Measurements from ENCODE around the gene RND3.

The RND3 gene

DNA sequence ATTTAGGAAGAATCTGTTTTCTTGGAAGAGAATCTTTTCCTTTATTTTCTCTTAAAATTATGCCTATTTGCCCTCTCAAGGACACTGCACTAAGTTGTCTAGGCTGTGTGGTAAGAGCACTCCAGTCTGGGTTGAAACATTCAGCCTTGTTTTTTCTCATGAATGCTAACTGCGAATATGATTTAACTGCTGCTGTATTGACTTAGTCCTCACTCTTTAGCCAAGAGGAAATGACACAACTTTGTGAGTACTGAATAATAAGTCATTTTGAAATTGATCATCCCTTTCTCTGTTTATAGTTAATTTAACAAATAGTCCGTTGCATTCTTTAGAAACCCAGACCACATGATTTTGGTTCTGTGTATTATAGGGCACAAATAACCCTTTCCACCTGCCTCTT is 4.5 kb upstream of the RND3 start:
- TF ChIP-seq, protein P1, sequence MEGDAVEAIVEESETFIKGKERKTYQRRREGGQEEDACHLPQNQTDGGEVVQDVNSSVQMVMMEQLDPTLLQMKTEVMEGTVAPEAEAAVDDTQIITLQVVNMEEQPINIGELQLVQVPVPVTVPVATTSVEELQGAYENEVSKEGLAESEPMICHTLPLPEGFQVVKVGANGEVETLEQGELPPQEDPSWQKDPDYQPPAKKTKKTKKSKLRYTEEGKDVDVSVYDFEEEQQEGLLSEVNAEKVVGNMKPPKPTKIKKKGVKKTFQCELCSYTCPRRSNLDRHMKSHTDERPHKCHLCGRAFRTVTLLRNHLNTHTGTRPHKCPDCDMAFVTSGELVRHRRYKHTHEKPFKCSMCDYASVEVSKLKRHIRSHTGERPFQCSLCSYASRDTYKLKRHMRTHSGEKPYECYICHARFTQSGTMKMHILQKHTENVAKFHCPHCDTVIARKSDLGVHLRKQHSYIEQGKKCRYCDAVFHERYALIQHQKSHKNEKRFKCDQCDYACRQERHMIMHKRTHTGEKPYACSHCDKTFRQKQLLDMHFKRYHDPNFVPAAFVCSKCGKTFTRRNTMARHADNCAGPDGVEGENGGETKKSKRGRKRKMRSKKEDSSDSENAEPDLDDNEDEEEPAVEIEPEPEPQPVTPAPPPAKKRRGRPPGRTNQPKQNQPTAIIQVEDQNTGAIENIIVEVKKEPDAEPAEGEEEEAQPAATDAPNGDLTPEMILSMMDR (conservative IDR thresholded peaks at IDR 0.05; ENCODE audit: low read depth, low read length), result no peak
- Histone ChIP-seq H4K20me1 (ENCODE audit: insufficient read depth) (no peaks in the 10 kb centered on the region), H2AFZ (ENCODE audit: low read depth) (no peak overlapping the region), H3K4me1 (ENCODE audit: low read depth, poor library complexity, severe bottlenecking) (peaks cover 5% of the 10 kb centered on the region), H3K79me2 (ENCODE audit: insufficient read depth, low read depth) (no peaks in the 10 kb centered on the region), H3K4me3 (IDR thresholded peaks at IDR 0.05; ENCODE audit: insufficient read depth, low read depth, low read length) (no peak overlapping the region), H3K27me3 (ENCODE audit: insufficient read depth, low read depth) (no peaks in the 10 kb centered on the region), H3K9ac (no peak overlapping the region), H3K4me2 (no peak overlapping the region), H3K36me3 (ENCODE audit: insufficient read depth) (no peaks in the 10 kb centered on the region), H3K27ac (no peak overlapping the region)

DNA sequence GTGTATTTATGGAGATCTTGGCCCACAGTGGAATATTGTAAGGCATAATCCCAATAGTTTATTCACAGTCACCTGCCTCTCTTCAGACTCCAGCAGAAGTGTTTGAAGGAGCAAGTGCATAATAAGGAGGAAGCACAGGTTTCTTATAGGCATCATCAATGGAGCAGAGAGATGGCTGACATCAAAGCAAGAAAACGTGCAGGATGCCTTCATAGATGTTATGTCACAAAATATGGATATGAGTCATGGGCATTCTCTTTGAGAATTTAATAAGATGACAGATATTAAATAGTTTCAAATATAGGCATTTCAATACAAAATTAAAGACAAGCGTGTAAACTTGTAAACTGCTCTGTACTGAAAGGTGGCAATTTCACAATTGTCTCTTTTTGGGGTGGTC is 4.0 kb upstream of the RND3 start:
- Histone ChIP-seq H4K20me1 (ENCODE audit: insufficient read depth) (no peaks in the 10 kb centered on the region), H3K36me3 (ENCODE audit: insufficient read depth) (no peaks in the 10 kb centered on the region), H3K4me3 (IDR thresholded peaks at IDR 0.05; ENCODE audit: insufficient read depth, low read depth, low read length) (no peak overlapping the region), H3K27ac (no peak overlapping the region), H3K9ac (no peak overlapping the region), H3K27me3 (ENCODE audit: insufficient read depth, low read depth) (no peaks in the 10 kb centered on the region), H3K79me2 (ENCODE audit: insufficient read depth, low read depth) (no peaks in the 10 kb centered on the region), H3K4me1 (ENCODE audit: low read depth, poor library complexity, severe bottlenecking) (peaks cover 5% of the 10 kb centered on the region), H3K4me2 (no peak overlapping the region), H2AFZ (ENCODE audit: low read depth) (no peak overlapping the region)
- TF ChIP-seq, protein P1 (conservative IDR thresholded peaks at IDR 0.05; ENCODE audit: low read depth, low read length), result no peak

DNA sequence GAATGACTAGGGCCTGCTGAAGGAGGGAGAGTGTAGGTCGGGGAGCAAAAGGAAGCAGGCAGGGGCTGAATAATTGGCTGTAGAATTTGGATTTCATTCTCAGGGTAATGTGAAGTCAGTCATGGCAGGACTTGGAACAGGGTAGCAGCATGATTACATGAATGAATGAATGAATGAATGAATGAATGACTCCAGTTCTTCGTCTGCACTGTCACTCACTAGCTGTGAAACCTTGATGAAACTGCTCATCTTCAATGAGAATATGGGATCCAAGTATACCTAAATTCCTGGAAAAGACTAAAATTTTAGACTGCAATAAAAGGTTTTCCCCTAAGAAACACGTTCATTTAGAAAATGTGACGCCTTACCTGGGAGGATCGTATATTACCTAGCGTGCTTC is 3.0 kb upstream of the RND3 start:
- no peak overlapping the region for H3K4me3 ChIP-seq (IDR thresholded peaks at IDR 0.05; ENCODE audit: insufficient read depth, low read depth, low read length)
- peaks cover 5% of the 10 kb centered on the region for H3K4me1 ChIP-seq (ENCODE audit: low read depth, poor library complexity, severe bottlenecking)
- no peaks in the 10 kb centered on the region for H3K79me2 ChIP-seq (ENCODE audit: insufficient read depth, low read depth)
- no peak overlapping the region for H3K4me2 ChIP-seq
- TF ChIP-seq, protein P1 (conservative IDR thresholded peaks at IDR 0.05; ENCODE audit: low read depth, low read length), result no peak
- H3K27ac ChIP-seq, result no peak overlapping the region
- no peak overlapping the region for H3K9ac ChIP-seq
- no peaks in the 10 kb centered on the region for H4K20me1 ChIP-seq (ENCODE audit: insufficient read depth)
- H3K27me3 ChIP-seq (ENCODE audit: insufficient read depth, low read depth), result no peaks in the 10 kb centered on the region
- no peaks in the 10 kb centered on the region for H3K36me3 ChIP-seq (ENCODE audit: insufficient read depth)
- no peak overlapping the region for H2AFZ ChIP-seq (ENCODE audit: low read depth)

DNA sequence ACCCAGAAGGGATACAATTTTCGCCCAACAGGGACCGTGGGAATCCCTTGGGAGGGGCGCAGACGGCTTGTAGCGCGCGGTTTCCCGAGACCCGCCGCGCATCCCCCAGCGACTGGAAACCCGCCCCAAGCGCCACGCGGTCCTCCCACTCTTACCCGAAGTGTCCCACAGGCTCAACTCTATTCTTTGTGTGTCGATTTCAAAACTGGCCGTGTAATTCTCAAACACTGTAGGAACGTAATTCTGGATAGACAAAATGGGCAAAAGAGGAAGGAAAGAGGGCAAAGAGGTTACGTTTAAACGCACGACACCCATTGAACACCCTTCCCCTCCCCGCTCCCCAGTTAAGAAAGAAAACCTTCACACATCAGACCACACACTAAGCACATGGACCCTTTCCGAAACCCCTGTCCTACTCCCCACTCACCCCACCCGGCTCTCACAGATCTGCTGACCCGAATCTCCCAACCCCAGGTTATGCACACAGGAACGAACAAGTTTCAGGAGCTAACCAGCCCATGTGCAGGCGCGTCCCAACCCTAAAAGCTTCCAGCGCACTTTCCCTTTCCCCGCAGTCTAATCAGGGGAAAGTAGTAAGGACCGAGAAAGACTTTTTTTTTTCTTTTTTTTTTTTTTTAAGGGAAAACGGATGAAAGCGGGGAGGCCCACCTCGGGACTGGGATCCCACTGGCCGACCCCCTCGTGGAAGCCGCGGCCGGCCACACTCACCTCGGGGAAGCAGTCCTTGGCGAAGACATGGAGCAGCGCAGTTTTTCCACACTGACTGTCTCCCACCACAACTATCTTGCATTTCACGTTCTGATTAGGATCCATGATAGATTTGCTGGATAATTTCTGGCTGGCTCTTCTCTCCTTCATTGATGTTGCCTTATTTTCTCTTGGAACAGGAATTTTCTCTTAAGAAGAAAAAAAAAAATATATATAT is 655 bp downstream of the RND3 start:
- Histone ChIP-seq H3K27ac (peak overlapping the region; percentile 61), H3K9ac (peak overlapping the region; percentile 77)
- TF ChIP-seq, protein P1 (conservative IDR thresholded peaks at IDR 0.05; ENCODE audit: low read depth, low read length), result no peak

More for the DNA sequence above, 655 bp downstream of the RND3 start:
- peak overlapping the region; percentile 55 for H3K4me2 ChIP-seq
- H3K4me1 ChIP-seq (ENCODE audit: low read depth, poor library complexity, severe bottlenecking), result peaks cover 24% of the 10 kb centered on the region
- no peaks in the 10 kb centered on the region for H4K20me1 ChIP-seq (ENCODE audit: insufficient read depth)
- peak overlapping the region; percentile 86 for H2AFZ ChIP-seq (ENCODE audit: low read depth)
- H3K36me3 ChIP-seq (ENCODE audit: insufficient read depth), result no peaks in the 10 kb centered on the region
- H3K4me3 ChIP-seq (IDR thresholded peaks at IDR 0.05; ENCODE audit: insufficient read depth, low read depth, low read length), result peak overlapping the region; percentile 74
- no peaks in the 10 kb centered on the region for H3K27me3 ChIP-seq (ENCODE audit: insufficient read depth, low read depth)
- peaks cover 8% of the 10 kb centered on the region; the same call in 1 of the 2 replicates for H3K79me2 ChIP-seq (ENCODE audit: insufficient read depth, low read depth)
